Measurements from ENCODE around the gene CBX3. TPM values are rescaled to one million over a fixed set of nuclear protein-coding genes. Genes with fewer than 3 reads are reported as not detected.
A peak's percentile ranks its signal among the peaks of the same experiment; 100 is the strongest.
"Not testable (repeated sequence)": the region's sequence is repeated elsewhere in the genome, so short reads cannot be mapped to it uniquely, and the experiment has no call there.

The CBX3 gene
- total and polyA plus RNA-seq, 5 experiments from 2014 or later: 105 to 205 (median 114) TPM

DNA sequence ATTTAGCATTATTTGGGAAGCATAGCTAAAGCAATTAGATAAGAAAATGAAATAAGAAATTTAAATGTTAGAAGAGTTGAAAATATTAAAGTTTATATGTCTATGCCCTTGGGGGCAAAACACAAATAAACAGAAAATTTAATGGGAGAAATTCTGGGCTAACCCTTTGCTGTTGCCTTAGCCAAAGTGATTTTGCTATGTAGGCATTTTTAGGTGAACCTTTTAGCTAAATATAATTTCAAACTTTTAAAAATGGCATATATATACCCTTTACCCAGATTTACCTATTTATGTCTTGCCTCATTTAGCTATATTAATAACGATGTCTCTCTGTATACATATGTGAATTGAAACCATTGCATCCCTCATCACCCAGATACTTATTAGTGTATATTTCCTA lies 29.5 kb upstream of the CBX3 start:
- no peaks in the 10 kb centered on the region for H3K9me3 Mint-ChIP-seq
- peaks cover 6 to 16% (median 7%) of the 10 kb centered on the region in 4 donors for H3K4me1 Mint-ChIP-seq
- ATAC-seq (no peak), DNase-seq (no peak)
- H3K36me3 Mint-ChIP-seq: peaks cover 0 to 11% (median 8%) of the 10 kb centered on the region in 3 donors
- no peak overlapping the region for H3K4me3 Mint-ChIP-seq
- H3K27ac Mint-ChIP-seq: peak overlapping the region in 1 of 10 donors; percentile 16
- H3K27me3 Mint-ChIP-seq: no peaks in the 10 kb centered on the region
- POLR2A ChIA-PET: interaction anchor here (0.5 to 1.9 kb wide), 3 partner anchors 11 to 79 kb away, joined by 3 to 7 read pairs (median 4); no protein-coding TSS in a partner anchor

DNA sequence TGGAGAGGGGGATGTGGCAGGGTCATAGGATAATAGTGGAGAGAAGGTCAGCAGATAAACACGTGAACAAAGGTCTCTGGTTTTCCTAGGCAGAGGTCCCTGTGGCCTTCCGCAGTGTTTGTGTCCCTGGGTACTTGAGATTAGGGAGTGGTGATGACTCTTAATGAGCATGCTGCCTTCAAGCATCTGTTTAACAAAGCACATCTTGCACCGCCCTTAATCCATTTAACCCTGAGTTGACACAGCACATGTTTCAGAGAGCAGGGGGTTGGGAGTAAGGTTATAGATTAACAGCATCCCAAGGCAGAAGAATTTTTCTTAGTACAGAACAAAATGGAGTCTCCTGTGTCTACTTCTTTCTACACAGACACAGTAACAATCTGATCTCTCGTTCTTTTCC lies 25.6 kb upstream of the CBX3 start:
- DNase-seq, H3K27ac Mint-ChIP-seq, H3K4me3 Mint-ChIP-seq, H3K36me3 Mint-ChIP-seq, ATAC-seq, H3K27me3 Mint-ChIP-seq, H3K9me3 Mint-ChIP-seq: not testable (repeated sequence)
- POLR2A ChIA-PET: interaction anchor here (0.7 to 0.8 kb wide), 3 partner anchors 12 to 287 kb away, joined by 3 to 5 read pairs (median 4); no protein-coding TSS in a partner anchor
- H3K4me1 Mint-ChIP-seq: peaks cover 16 to 25% (median 22%) of the 10 kb centered on the region in 4 donors

DNA sequence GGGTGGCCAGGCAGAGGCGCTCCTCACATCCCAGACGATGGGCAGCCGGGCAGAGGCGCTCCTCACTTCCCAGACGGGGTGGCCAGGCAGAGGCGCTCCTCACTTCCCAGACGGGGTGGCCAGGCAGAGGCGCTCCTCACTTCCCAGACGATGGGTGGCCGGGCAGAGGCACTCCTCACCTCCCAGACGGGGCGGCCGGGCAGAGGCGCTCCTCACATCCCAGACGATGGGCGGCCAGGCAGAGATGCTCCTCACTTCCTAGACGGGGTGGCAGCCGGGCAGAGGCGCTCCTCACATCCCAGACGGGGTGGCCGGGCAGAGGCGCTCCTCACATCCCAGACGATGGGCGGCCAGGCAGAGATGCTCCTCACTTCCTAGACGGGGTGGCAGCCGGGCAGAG lies 24.8 kb upstream of the CBX3 start:
- ATAC-seq, H3K27me3 Mint-ChIP-seq, H3K27ac Mint-ChIP-seq, DNase-seq, H3K9me3 Mint-ChIP-seq, H3K36me3 Mint-ChIP-seq, H3K4me3 Mint-ChIP-seq: not testable (repeated sequence)
- POLR2A ChIA-PET: interaction anchor here (1.6 kb wide), 1 partner anchor 25 kb away, joined by 4 read pairs; the partner anchor contains the start of gene NFE2L3
- H3K4me1 Mint-ChIP-seq: peaks cover 20 to 31% (median 29%) of the 10 kb centered on the region in 4 donors

DNA sequence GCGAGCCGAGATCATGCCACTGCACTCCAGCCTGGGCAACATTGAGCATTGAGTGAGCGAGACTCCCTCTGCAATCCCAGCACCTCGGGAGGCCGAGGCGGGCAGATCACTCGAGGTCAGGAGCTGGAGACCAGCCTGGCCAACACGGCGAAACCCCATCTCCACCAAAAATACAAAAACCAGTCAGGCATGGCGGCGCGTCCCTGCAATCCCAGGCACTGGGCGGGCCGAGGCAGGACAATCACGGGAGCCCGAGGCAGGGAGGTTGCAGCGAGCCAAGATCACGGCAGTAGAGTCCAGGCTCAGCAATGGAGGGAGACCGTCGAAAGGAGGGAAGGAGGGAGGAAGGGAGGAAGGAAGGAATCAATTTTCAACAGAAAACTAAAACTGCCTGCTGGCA lies 24.3 kb upstream of the CBX3 start:
- DNase-seq, ATAC-seq, H3K27me3 Mint-ChIP-seq, H3K4me3 Mint-ChIP-seq, H3K9me3 Mint-ChIP-seq, H3K36me3 Mint-ChIP-seq: not testable (repeated sequence)
- Mint-ChIP-seq H3K27ac (peak overlapping the region in 3 of 10 donors; percentile 31 to 69 (median 34)), H3K4me1 (peaks cover 21 to 35% (median 34%) of the 10 kb centered on the region in 4 donors)
- POLR2A ChIA-PET: interaction anchor here (1.6 kb wide), 1 partner anchor 26 kb away, joined by 4 read pairs; the partner anchor contains the start of gene NFE2L3

DNA sequence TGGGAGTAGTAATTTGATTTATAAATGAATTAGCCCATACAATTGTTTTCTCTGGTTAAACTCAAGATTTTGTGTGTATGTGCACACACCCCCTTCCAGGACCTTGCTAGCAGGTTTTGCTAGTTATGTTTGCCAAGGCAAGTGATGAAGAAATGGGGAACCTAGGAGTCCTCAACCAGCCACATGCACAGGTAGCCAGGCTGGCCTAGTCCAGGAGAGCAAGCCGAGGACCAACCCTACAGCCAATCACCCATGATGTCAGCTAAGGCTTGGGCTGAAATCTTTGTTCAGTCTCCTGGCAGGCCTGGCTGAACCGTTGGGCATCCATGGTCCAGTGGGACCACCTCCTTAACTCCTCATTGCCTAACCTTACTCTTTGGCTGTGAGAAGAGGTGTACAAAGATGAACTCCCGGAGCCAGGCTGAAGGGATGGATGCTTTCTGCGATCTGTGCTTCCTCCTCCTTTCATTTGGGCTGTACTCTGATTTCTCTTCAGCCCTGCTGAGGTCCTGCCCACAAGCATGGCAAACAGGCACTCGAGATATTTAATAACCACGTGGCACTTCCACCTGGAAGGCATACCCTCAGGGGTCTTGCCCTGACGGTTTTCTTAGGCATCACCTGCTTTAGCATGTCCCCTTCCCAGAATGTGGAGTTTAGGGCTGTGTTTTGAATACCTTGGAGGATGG lies 23.1 kb upstream of the CBX3 start:
- peak overlapping the region in 5 of 10 donors; percentile 37 to 69 (median 68) for H3K27ac Mint-ChIP-seq
- no peak overlapping the region for H3K4me3 Mint-ChIP-seq
- no peaks in the 10 kb centered on the region for H3K27me3 Mint-ChIP-seq
- no peak for DNase-seq
- H3K9me3 Mint-ChIP-seq: no peaks in the 10 kb centered on the region
- H3K36me3 Mint-ChIP-seq: no peaks in the 10 kb centered on the region
- ATAC-seq: no peak
- POLR2A ChIA-PET: interaction anchor here (0.6 to 5.9 kb wide), 3 partner anchors 8 to 27 kb away, joined by 3 to 110 read pairs (median 4); partner anchors contain the start of genes HNRNPA2B1 and NFE2L3
- peaks cover 21 to 41% (median 38%) of the 10 kb centered on the region in 4 donors for H3K4me1 Mint-ChIP-seq

DNA sequence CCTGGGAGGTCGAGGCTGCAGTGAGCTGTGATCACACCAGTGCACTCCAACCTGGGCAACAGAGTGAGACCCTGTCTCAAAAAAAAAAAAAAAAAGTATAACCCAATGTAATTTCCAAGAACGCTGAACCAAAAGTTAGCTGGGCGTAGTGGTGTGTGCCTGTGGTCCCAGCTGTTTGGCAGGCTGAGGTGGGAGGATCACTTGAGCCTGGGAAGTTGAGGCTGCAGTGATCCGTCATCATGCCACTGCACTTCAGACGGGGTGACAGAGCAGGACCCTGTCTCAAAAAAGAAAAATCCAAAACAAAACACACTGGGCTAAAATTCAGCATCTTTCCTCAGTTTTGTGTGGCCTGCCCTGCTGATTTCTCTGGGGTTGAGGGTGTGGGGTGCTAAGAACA lies 22.1 kb upstream of the CBX3 start:
- peak overlapping the region in 4 of 10 donors; percentile 53 to 73 (median 57) for H3K27ac Mint-ChIP-seq
- peaks cover 0 to 2% (median 0%) of the 10 kb centered on the region in 9 donors for H3K9me3 Mint-ChIP-seq
- POLR2A ChIA-PET: interaction anchor here (0.7 to 5.9 kb wide), 4 partner anchors 16 to 82 kb away, joined by 3 to 110 read pairs (median 3); partner anchors contain the start of gene HNRNPA2B1
- H3K4me3 Mint-ChIP-seq: no peak overlapping the region
- H3K36me3 Mint-ChIP-seq: peaks cover 0 to 2% (median 0%) of the 10 kb centered on the region in 3 donors
- ATAC-seq: no peak
- no peaks in the 10 kb centered on the region for H3K27me3 Mint-ChIP-seq
- no peak for DNase-seq
- H3K4me1 Mint-ChIP-seq: peaks cover 15 to 51% (median 41%) of the 10 kb centered on the region in 4 donors

DNA sequence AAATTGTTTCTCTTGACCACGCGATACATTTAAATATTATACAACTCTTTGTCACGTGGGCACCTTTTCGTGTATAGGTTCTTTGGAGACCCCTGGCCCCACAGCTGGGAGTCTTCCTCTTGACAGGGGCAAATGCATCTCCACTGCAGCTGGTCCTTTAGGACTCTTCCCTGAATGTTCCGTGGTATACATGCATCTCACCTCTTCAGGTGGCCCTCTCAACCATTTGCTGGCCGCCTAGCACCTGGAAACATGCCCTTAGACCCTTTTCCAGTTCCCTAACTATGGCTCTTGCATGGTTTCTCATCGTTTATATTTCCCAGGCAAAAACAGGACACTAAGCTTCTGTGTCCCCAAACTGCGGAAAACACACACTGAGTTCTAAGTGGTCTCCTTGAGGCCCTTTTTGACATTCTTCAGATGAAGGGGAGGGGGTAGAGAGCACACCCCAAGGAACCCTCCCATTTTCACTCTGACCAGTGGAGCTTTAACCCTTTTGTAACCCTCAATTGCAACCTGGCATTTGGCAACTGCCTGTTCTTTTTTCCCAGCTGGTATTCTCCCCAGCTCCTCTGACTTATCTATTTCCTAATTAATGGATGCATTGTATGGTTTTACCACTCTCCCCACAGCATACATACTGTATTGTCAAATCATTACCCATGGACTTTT lies 21.6 kb upstream of the CBX3 start:
- ATAC-seq: no peak
- Mint-ChIP-seq H3K36me3 (peaks cover 0 to 4% (median 0%) of the 10 kb centered on the region in 3 donors), H3K27me3 (no peaks in the 10 kb centered on the region), H3K9me3 (peaks cover 0 to 2% (median 0%) of the 10 kb centered on the region in 9 donors), H3K4me1 (peaks cover 15 to 56% (median 47%) of the 10 kb centered on the region in 4 donors), H3K27ac (peak overlapping the region in 9 of 10 donors; percentile 6 to 73 (median 53)), H3K4me3 (no peak overlapping the region)
- POLR2A ChIA-PET: interaction anchor here (0.6 to 5.9 kb wide), 9 partner anchors 13 to 850 kb away, joined by 3 to 110 read pairs (median 3); partner anchors contain the start of genes HNRNPA2B1 and NFE2L3
- DNase-seq: no peak

DNA sequence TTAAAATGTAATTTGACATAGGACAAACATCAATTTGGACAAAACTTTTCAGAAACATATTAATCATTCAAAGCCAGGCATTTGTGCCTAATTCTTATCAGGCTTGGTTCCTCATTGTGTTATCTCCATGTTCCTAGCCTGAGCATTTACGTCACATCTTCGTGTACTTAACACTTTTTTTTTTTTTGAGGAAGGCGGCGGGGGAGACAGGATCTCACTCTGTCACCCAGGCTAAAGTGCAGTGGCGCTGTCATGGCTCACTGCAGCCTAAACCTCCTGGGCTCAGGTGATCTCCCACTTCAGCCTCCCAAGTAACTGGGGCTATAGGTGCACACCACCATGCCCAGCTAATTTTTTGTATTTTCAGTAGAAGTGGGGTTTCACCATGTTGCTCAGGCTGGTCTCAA lies 20.8 kb upstream of the CBX3 start:
- DNase-seq (no peak), ATAC-seq (no peak)
- Mint-ChIP-seq H3K36me3 (peaks cover 0 to 4% (median 0%) of the 10 kb centered on the region in 3 donors), H3K4me3 (no peak overlapping the region), H3K9me3 (peaks cover 0 to 2% (median 0%) of the 10 kb centered on the region in 9 donors), H3K4me1 (peaks cover 22 to 64% (median 55%) of the 10 kb centered on the region in 4 donors), H3K27ac (peak overlapping the region in 6 of 10 donors; percentile 21 to 71 (median 54)), H3K27me3 (no peaks in the 10 kb centered on the region)
- POLR2A ChIA-PET: interaction anchor here (0.6 to 5.9 kb wide), 6 partner anchors 9 to 849 kb away, joined by 3 to 110 read pairs (median 3); partner anchors contain the start of genes HNRNPA2B1 and NFE2L3

DNA sequence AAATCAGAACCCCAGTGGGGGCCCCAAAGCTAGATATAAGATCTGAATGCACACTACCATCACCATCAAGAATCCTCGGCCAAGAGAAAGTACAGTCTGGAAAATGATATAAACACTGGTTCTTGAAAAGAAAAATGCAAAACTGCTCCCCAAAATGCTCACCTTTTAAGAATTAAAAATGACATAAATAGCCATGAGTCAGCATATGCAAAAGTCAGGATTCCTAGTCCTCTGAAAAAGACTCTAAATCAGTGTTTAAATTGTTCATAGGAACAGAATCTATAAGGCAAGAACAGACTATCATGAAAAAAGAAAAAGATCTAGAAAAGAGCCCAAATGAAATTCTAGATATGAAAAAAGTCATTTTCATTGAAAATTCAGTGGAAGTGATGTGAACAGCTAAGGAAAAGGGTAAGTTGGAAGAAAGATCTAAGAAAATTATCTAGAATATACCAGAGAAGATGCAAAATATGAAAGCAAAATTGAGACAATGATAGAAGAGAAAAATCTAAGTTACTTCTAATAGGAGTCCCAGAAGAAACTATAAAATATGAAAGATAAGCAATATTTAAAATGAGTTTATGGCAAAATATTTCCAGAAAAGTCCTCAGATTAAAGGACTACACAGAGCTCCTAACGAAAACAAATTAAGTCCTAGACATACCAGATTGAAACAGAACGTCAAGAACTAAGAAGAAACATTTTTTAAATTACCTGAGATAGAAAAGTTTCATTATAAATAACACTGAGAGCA lies 19.9 kb upstream of the CBX3 start:
- Mint-ChIP-seq H3K27ac (peak overlapping the region in 8 of 10 donors; percentile 5 to 83 (median 40)), H3K4me1 (peaks cover 27 to 72% (median 62%) of the 10 kb centered on the region in 4 donors)

DNA sequence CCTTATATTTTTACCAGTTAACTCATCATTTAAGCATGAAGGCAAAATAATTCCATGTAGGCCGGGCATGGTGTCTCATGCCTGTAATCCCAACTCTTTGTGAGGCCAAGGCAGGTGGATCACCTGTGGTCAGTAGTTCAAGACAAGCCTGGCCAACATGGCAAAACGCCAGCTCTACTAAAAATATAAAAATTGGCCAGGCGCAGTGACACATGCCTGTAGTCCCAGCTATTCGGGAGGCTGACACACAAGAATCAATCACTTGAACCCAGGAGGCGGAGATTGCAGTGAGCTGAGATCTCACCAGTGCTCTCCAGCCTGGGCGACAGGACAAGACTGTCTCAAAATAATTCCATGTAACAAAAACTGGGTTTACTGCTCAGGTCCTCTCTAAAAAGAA lies 19.3 kb upstream of the CBX3 start:
- no peak overlapping the region for H3K4me3 Mint-ChIP-seq

More for the DNA sequence above, 19.9 kb upstream of the CBX3 start:
- ATAC-seq (no peak), DNase-seq (no peak)
- Mint-ChIP-seq H3K9me3 (peaks cover 0 to 2% (median 0%) of the 10 kb centered on the region in 9 donors), H3K27me3 (no peaks in the 10 kb centered on the region), H3K36me3 (peaks cover 0 to 7% (median 0%) of the 10 kb centered on the region in 3 donors), H3K4me3 (no peak overlapping the region)
- POLR2A ChIA-PET: interaction anchor here (0.6 to 5.9 kb wide), 4 partner anchors 8 to 20 kb away, joined by 4 to 110 read pairs (median 6); partner anchors contain the start of genes CBX3 and HNRNPA2B1

DNA sequence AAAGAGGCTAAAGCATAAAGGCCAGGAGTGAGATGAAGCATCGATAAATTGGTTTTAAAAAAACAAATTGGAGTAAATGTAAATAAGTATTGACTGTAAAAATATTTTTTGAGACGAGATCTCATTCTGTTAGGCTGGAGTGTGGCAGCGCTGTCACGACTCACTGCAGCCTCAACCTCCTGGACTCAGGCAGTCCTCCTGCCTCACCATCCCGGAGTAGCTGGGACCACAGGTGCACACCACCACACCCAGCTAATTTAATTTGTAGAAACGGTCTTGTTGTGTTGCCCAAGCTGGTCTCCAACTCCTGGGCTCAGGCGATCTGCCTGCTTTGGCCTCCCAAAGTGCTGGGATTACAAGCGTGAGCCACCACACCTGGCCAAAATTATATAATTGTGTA lies 18.8 kb upstream of the CBX3 start:
- POLR2A ChIA-PET: interaction anchor here (0.6 to 5.9 kb wide), 3 partner anchors 11 to 25 kb away, joined by 3 to 110 read pairs (median 7); partner anchors contain the start of gene HNRNPA2B1
- peaks cover 26 to 80% (median 68%) of the 10 kb centered on the region in 4 donors for H3K4me1 Mint-ChIP-seq
- no peak for DNase-seq

More for the DNA sequence above, 19.3 kb upstream of the CBX3 start:
- Mint-ChIP-seq H3K27ac (peak overlapping the region in 5 of 10 donors; percentile 27 to 71 (median 48)), H3K4me1 (peaks cover 27 to 78% (median 65%) of the 10 kb centered on the region in 4 donors), H3K27me3 (no peaks in the 10 kb centered on the region), H3K36me3 (peaks cover 0 to 11% (median 0%) of the 10 kb centered on the region in 3 donors), H3K9me3 (peaks cover 0 to 2% (median 0%) of the 10 kb centered on the region in 9 donors)
- DNase-seq: no peak
- POLR2A ChIA-PET: interaction anchor here (0.9 to 5.9 kb wide), 3 partner anchors 11 to 20 kb away, joined by 4 to 110 read pairs (median 7); partner anchors contain the start of genes CBX3 and HNRNPA2B1
- no peak for ATAC-seq

More for the DNA sequence above, 18.8 kb upstream of the CBX3 start:
- H3K4me3 Mint-ChIP-seq: no peak overlapping the region
- peaks cover 0 to 14% (median 0%) of the 10 kb centered on the region in 3 donors for H3K36me3 Mint-ChIP-seq
- H3K9me3 Mint-ChIP-seq: peaks cover 0 to 2% (median 0%) of the 10 kb centered on the region in 9 donors
- no peak for ATAC-seq
- peak overlapping the region in 6 of 10 donors; percentile 10 to 71 (median 62) for H3K27ac Mint-ChIP-seq
- H3K27me3 Mint-ChIP-seq: no peaks in the 10 kb centered on the region

Data from naive thymus-derived CD8-positive, alpha-beta T cell (primary cell).